ENCODE measurements around the gene TOE1.

Gene TOE1

GRCh38 chr1:45304311-45305081 is 35.5 kb upstream of the TOE1 start:
- TF ChIP-seq FOXM1 (IDR thresholded peaks at IDR 0.05; ENCODE audit: borderline replicate concordance, low read depth) (0 out of 2 replicates have a peak, but pooled peaks have one; percentile 9), USF1 (IDR thresholded peaks at IDR 0.05) (no peak), TEAD4 (IDR thresholded peaks at IDR 0.05) (no peak)

GRCh38 chr1:45305231-45305630 is 34.7 kb upstream of the TOE1 start:
- TF ChIP-seq ZBTB7A (IDR thresholded peaks at IDR 0.05; ENCODE audit: low read depth) (no peak), YY1 (IDR thresholded peaks at IDR 0.05; ENCODE audit: low read depth) (no peak), EP300 (IDR thresholded peaks at IDR 0.05; ENCODE audit: borderline replicate concordance) (no peak), USF1 (IDR thresholded peaks at IDR 0.05) (no peak), CREB1 (IDR thresholded peaks at IDR 0.05; ENCODE audit: low read depth) (no peak), TCF12 (IDR thresholded peaks at IDR 0.05; ENCODE audit: low read depth) (no peak), MAX (IDR thresholded peaks at IDR 0.05) (no peak)

- TF ChIP-seq REST (IDR thresholded peaks at IDR 0.05; ENCODE audit: low read depth) (no peak), MAX (IDR thresholded peaks at IDR 0.05) (no peak), TCF12 (IDR thresholded peaks at IDR 0.05; ENCODE audit: low read depth) (no peak), EP300 (IDR thresholded peaks at IDR 0.05; ENCODE audit: borderline replicate concordance) (no peak), RAD21 (IDR thresholded peaks at IDR 0.05; ENCODE audit: low read depth) (no peak), CREB1 (IDR thresholded peaks at IDR 0.05; ENCODE audit: low read depth) (no peak), EGR1 (IDR thresholded peaks at IDR 0.05) (no peak), NFIC (IDR thresholded peaks at IDR 0.05) (no peak), ZBTB7A (IDR thresholded peaks at IDR 0.05; ENCODE audit: low read depth) (no peak), TEAD4 (IDR thresholded peaks at IDR 0.05) (no peak), YY1 (IDR thresholded peaks at IDR 0.05; ENCODE audit: low read depth) (no peak), USF1 (IDR thresholded peaks at IDR 0.05) (no peak), CEBPB (IDR thresholded peaks at IDR 0.05) (no peak), TAF1 (IDR thresholded peaks at IDR 0.05; ENCODE audit: low read depth) (no peak), FOXM1 (IDR thresholded peaks at IDR 0.05; ENCODE audit: borderline replicate concordance, low read depth) (no peak)
Measured at GRCh38 chr1:45306319-45306718, 33.7 kb upstream of the TOE1 start.

- TF ChIP-seq ZBTB7A (IDR thresholded peaks at IDR 0.05; ENCODE audit: low read depth) (no peak), EGR1 (IDR thresholded peaks at IDR 0.05) (no peak)
Measured at GRCh38 chr1:45306905-45307304, 33.1 kb upstream of the TOE1 start.

GRCh38 chr1:45314266-45314665 is 25.7 kb upstream of the TOE1 start:
- no peak for TF ChIP-seq CREB1 (IDR thresholded peaks at IDR 0.05; ENCODE audit: low read depth)
- no peak for TF ChIP-seq ZBTB7A (IDR thresholded peaks at IDR 0.05; ENCODE audit: low read depth)
- TF ChIP-seq YY1 (IDR thresholded peaks at IDR 0.05; ENCODE audit: low read depth), result no peak
- no peak for TF ChIP-seq RAD21 (IDR thresholded peaks at IDR 0.05; ENCODE audit: low read depth)
- TF ChIP-seq REST (IDR thresholded peaks at IDR 0.05; ENCODE audit: low read depth), result no peak
- TF ChIP-seq USF1 (IDR thresholded peaks at IDR 0.05), result no peak
- no peak for TF ChIP-seq NFIC (IDR thresholded peaks at IDR 0.05)
- TF ChIP-seq FOXM1 (IDR thresholded peaks at IDR 0.05; ENCODE audit: borderline replicate concordance, low read depth), result no peak
- TF ChIP-seq TAF1 (IDR thresholded peaks at IDR 0.05; ENCODE audit: low read depth), result no peak
- TF ChIP-seq CEBPB (IDR thresholded peaks at IDR 0.05), result no peak
- TF ChIP-seq EP300 (IDR thresholded peaks at IDR 0.05; ENCODE audit: borderline replicate concordance), result no peak
- TF ChIP-seq TEAD4 (IDR thresholded peaks at IDR 0.05), result no peak
- TF ChIP-seq TCF12 (IDR thresholded peaks at IDR 0.05; ENCODE audit: low read depth), result no peak
- TF ChIP-seq MAX (IDR thresholded peaks at IDR 0.05), result no peak

Measured in Ishikawa (cell line).